Mesenchymal stem cell (in vitro differentiated cells and primary cell): ENCODE results near the gene OR2C3.

ENCODE experiments used
- DNase-seq: peaks from one replicate; pipeline ENCODE4 v3.0.0-alpha.2; 2013
- H2AFZ ChIP-seq: one replicate; pipeline ENCODE4 v1.6.1; 2013; ENCODE audit warnings: low read depth, mild to moderate bottlenecking, control low read depth, inconsistent platforms, low read length, moderate library complexity
- H2AK5ac ChIP-seq: 2 replicates; pipeline ENCODE4 v1.6.1; 2013; ENCODE audit warnings: low read length, moderate library complexity, mild to moderate bottlenecking, inconsistent platforms; ENCODE audit not compliant: severe bottlenecking
- H2BK120ac ChIP-seq: one replicate; pipeline ENCODE4 v1.6.1; 2013; ENCODE audit warnings: low read depth, mild to moderate bottlenecking, inconsistent platforms, low read length, moderate library complexity
- H2BK12ac ChIP-seq, 2 experiments: one replicate each; pipeline ENCODE4 v1.6.1; 2013; ENCODE audit warnings: inconsistent platforms in 2 of 2, low read length in 2 of 2, mild to moderate bottlenecking in 2 of 2, moderate library complexity in 2 of 2, control low read depth in 1 of 2
- H2BK15ac ChIP-seq: one replicate; pipeline ENCODE4 v1.6.1; 2013; ENCODE audit warnings: mild to moderate bottlenecking, low read depth, inconsistent platforms; ENCODE audit not compliant: poor library complexity, severe bottlenecking
- H2BK5ac ChIP-seq: 2 replicates; pipeline ENCODE4 v1.6.1; 2013; ENCODE audit warnings: low read depth, mild to moderate bottlenecking, low read length, control low read depth, inconsistent platforms; ENCODE audit not compliant: poor library complexity, severe bottlenecking
- H3K14ac ChIP-seq, 2 experiments: one replicate each; pipeline ENCODE4 v1.6.1; 2013; ENCODE audit warnings: inconsistent platforms in 2 of 2, low read length in 2 of 2, control low read depth in 1 of 2, mild to moderate bottlenecking in 1 of 2, moderate library complexity in 1 of 2
- H3K18ac ChIP-seq, 2 experiments: one replicate each; pipeline ENCODE4 v1.6.1; 2013; ENCODE audit warnings: inconsistent platforms in 2 of 2, low read length in 2 of 2, control low read depth in 1 of 2, low read depth in 1 of 2, mild to moderate bottlenecking in 1 of 2
- H3K23ac ChIP-seq, 2 experiments: one replicate each; pipeline ENCODE4 v1.6.1; 2013; ENCODE audit warnings: inconsistent platforms in 2 of 2, low read length in 2 of 2, mild to moderate bottlenecking in 2 of 2, moderate library complexity in 2 of 2, control low read depth in 1 of 2
- H3K27ac ChIP-seq: 2 replicates; pipeline ENCODE4 v1.5.1; 2013; ENCODE audit warnings: mild to moderate bottlenecking, moderate library complexity, low read length, control low read depth, inconsistent platforms; ENCODE audit not compliant: poor library complexity, severe bottlenecking
- H3K27me3 ChIP-seq, 2 experiments: 2 replicates each; pipeline versions ENCODE4 v1.6.1 to v1.7.0; 2013; ENCODE audit warnings: low read length in 2 of 2, mild to moderate bottlenecking in 2 of 2, moderate library complexity in 2 of 2, control low read depth in 1 of 2, inconsistent platforms in 1 of 2; ENCODE audit not compliant: control insufficient read depth in 1 of 2, insufficient read depth in 1 of 2
- H3K36me3 ChIP-seq, 2 experiments: 2 replicates each; pipeline versions ENCODE4 v1.6.1 to v1.7.0; 2013; ENCODE audit warnings: low read length in 2 of 2, control low read depth in 1 of 2, inconsistent platforms in 1 of 2, low read depth in 1 of 2, mild to moderate bottlenecking in 1 of 2; ENCODE audit not compliant: insufficient read depth in 2 of 2, control insufficient read depth in 1 of 2
- H3K4ac ChIP-seq, 2 experiments: one replicate each; pipeline ENCODE4 v1.6.1; 2013; ENCODE audit warnings: inconsistent platforms in 2 of 2, low read length in 2 of 2, mild to moderate bottlenecking in 2 of 2, moderate library complexity in 2 of 2, control low read depth in 1 of 2, low read depth in 1 of 2
- H3K4me1 ChIP-seq: 2 replicates; pipeline ENCODE4 v1.6.1; 2013; ENCODE audit warnings: low read depth, low read length, control low read depth; ENCODE audit not compliant: control insufficient read depth, insufficient read depth
- H3K4me2 ChIP-seq: 2 replicates; pipeline ENCODE4 v1.6.1; 2013; ENCODE audit warnings: low read length, mild to moderate bottlenecking, inconsistent platforms; ENCODE audit not compliant: poor library complexity, severe bottlenecking
- H3K4me3 ChIP-seq, 2 experiments: 2 replicates each; pipeline versions ENCODE4 v1.5.1 to v1.7.0; 2013; ENCODE audit warnings: low read length in 2 of 2, mild to moderate bottlenecking in 2 of 2, control low read depth in 1 of 2, low read depth in 1 of 2; ENCODE audit not compliant: insufficient read depth in 1 of 2
- H3K79me1 ChIP-seq: replicated peaks from 2 replicates; pipeline ENCODE4 v1.6.1; 2013; ENCODE audit warnings: mild to moderate bottlenecking, control low read depth, low read length, inconsistent platforms; ENCODE audit not compliant: poor library complexity, severe bottlenecking
- H3K9ac ChIP-seq: 2 replicates; pipeline ENCODE4 v1.7.0; 2013; ENCODE audit warnings: mild to moderate bottlenecking, low read length, moderate library complexity
- H3K9me3 ChIP-seq: 2 replicates; pipeline ENCODE4 v1.7.0; 2013; ENCODE audit warnings: mild to moderate bottlenecking, low read length; ENCODE audit not compliant: control insufficient read depth
- H4K8ac ChIP-seq: one replicate; pipeline ENCODE4 v1.6.1; 2013; ENCODE audit warnings: inconsistent platforms, mild to moderate bottlenecking, low read length, moderate library complexity
- H4K91ac ChIP-seq: one replicate; pipeline ENCODE4 v1.6.1; 2013; ENCODE audit warnings: mild to moderate bottlenecking, low read length, inconsistent platforms
- WGBS: methylation state at CpG from one replicate; pipeline ENCODE4 v1.1.7; 2013; ENCODE audit warnings: mixed read lengths; 5-methylcytosine and 5-hydroxymethylcytosine counted together

OR2C3 gene

GRCh38 chr1:247552231-247552630, 16.0 kb upstream of the OR2C3 start:
- Histone ChIP-seq H3K4ac (no peak overlapping the region), H3K23ac (no peak overlapping the region), H3K18ac (no peak overlapping the region), H4K91ac (no peak overlapping the region), H3K4me1 (no peaks in the 10 kb centered on the region), H2AK5ac (no peak overlapping the region), H3K4me3 (no peak overlapping the region), H4K8ac (no peak overlapping the region), H2BK120ac (no peak overlapping the region), H3K9me3 (peaks cover 11% of the 10 kb centered on the region), H2BK15ac (no peak overlapping the region), H2AFZ (no peak overlapping the region), H3K9ac (no peak overlapping the region), H3K36me3 (no peaks in the 10 kb centered on the region), H3K27me3 (no peaks in the 10 kb centered on the region), H3K14ac (no peak overlapping the region), H3K79me1 (no peaks in the 10 kb centered on the region), H3K27ac (peak overlapping the region; percentile 33), H2BK12ac (no peak overlapping the region), H3K4me2 (no peak overlapping the region), H2BK5ac (no peak overlapping the region)
- no peak for DNase-seq
- WGBS: 29% methylated on average over 1 of the region's 2 CpGs

DNA sequence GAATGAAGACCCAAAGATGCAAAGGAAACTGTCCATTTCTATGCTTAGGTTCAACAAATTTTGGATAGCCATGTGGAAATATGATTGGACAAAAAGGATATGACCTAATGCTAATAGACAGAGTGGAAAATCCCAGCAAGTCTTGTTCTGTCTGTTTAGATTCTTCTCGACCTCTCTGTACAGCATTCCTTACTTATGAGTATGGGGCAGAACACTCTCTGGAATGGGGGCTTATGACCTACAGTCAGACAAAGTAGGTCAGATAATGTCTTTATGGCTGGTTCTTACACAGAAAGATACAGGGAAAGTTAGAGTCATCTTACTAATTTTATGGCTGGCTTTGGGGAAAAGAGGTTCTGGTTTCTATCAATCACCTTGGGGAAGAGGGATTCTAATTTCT, 15.5 kb upstream of the OR2C3 start:
- Histone ChIP-seq H3K14ac (no peak overlapping the region), H2AK5ac (no peak overlapping the region), H3K4ac (no peak overlapping the region), H3K79me1 (no peaks in the 10 kb centered on the region), H4K91ac (no peak overlapping the region), H3K23ac (no peak overlapping the region), H2AFZ (no peak overlapping the region), H3K4me3 (no peak overlapping the region), H2BK15ac (no peak overlapping the region), H3K36me3 (no peaks in the 10 kb centered on the region), H3K4me1 (no peaks in the 10 kb centered on the region), H3K9ac (no peak overlapping the region), H3K4me2 (no peak overlapping the region), H2BK12ac (no peak overlapping the region), H2BK5ac (no peak overlapping the region), H3K27ac (peak overlapping the region; percentile 33), H3K18ac (no peak overlapping the region), H4K8ac (no peak overlapping the region), H2BK120ac (no peak overlapping the region), H3K9me3 (peaks cover 15% of the 10 kb centered on the region), H3K27me3 (no peaks in the 10 kb centered on the region)
- DNase-seq: peak; percentile 76
- WGBS: 0% methylated on average over 1 of the region's 1 CpG

DNA sequence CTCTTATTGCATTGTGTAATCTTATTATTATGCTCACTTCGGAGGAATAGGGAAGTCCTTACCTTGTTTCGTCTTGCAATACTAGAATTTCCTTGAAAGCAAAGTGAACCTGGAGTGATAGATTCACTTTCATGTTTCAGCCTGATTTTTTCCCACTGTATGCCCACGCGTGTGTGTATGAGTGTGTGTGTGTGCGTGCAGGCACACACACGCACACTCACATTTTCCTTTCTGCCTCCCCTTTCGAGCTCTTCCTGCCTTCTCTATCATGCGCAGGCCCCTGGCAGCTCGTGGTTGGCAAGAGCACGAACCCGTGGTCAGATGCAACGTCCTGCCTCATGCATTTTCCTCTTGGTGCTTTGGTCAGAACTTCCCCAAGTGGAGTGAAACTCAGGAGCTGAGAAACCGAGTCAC, 12.5 kb upstream of the OR2C3 start, which contains the start of gene GCSAML:
Gene GCSAML (plus strand): TSS at position 366 of the 414 bp plus-strand sequence. CDS start 58 bp downstream, outside the sequence.
- Histone ChIP-seq H2AFZ (no peak within 1 kb of the TSS), H3K4ac (no peak within 1 kb of the TSS), H3K9ac (no peak within 1 kb of the TSS), H3K27me3 (no peaks in the 10 kb centered on the region), H2AK5ac (no peak within 1 kb of the TSS), H4K8ac (no peak within 1 kb of the TSS), H2BK120ac (no peak within 1 kb of the TSS), H3K4me3 (no peak within 1 kb of the TSS), H3K18ac (no peak within 1 kb of the TSS), H2BK5ac (no peak within 1 kb of the TSS), H3K4me1 (no peaks in the 10 kb centered on the region), H3K36me3 (no peaks in the 10 kb centered on the region), H3K4me2 (no peak within 1 kb of the TSS), H3K14ac (no peak within 1 kb of the TSS), H3K23ac (no peak within 1 kb of the TSS), H3K9me3 (peaks cover 15% of the 10 kb centered on the region), H2BK12ac (no peak within 1 kb of the TSS), H4K91ac (no peak within 1 kb of the TSS), H2BK15ac (no peak within 1 kb of the TSS), H3K27ac (no peak within 1 kb of the TSS), H3K79me1 (no peaks in the 10 kb centered on the region)
- WGBS: 89% methylated on average over 13 of the region's 13 CpGs
- no peak for DNase-seq

- no peak for DNase-seq
- Histone ChIP-seq H3K4me3 (no peak overlapping the region), H3K36me3 (no peaks in the 10 kb centered on the region), H3K23ac (no peak overlapping the region), H3K9ac (no peak overlapping the region), H2BK120ac (no peak overlapping the region), H3K4me2 (no peak overlapping the region), H2BK15ac (no peak overlapping the region), H3K4me1 (no peaks in the 10 kb centered on the region), H3K27ac (no peak overlapping the region), H2BK12ac (no peak overlapping the region), H4K91ac (no peak overlapping the region), H2AFZ (no peak overlapping the region), H3K4ac (no peak overlapping the region), H3K79me1 (no peaks in the 10 kb centered on the region), H3K9me3 (peaks cover 15% of the 10 kb centered on the region), H3K14ac (no peak overlapping the region), H4K8ac (no peak overlapping the region), H2AK5ac (no peak overlapping the region), H3K18ac (no peak overlapping the region), H2BK5ac (no peak overlapping the region), H3K27me3 (no peaks in the 10 kb centered on the region)
- 87% methylated on average over 5 of the region's 5 CpGs for WGBS
Observed at GRCh38 chr1:247548092-247548491, 11.9 kb upstream of the OR2C3 start.
